GM18502 (cell line): ENCODE measurements around the gene ADAMTS16.

Source experiments
- ATAC-seq: cut with Tn5 transposase; IDR thresholded peaks from one replicate; pipeline ENCODE4 v1.9.1; 2021; ENCODE audit warnings: mild to moderate bottlenecking; ENCODE audit not compliant: unreplicated experiment, poor library complexity

ADAMTS16 gene

GRCh38 chr5:5335107-5335506 is 195.0 kb downstream of the ADAMTS16 start:
- no peak for ATAC-seq

- no peak for ATAC-seq
Observed at GRCh38 chr5:5335700-5336264, 195.7 kb downstream of the ADAMTS16 start.

GRCh38 chr5:5339257-5339656 is 199.1 kb downstream of the ADAMTS16 start:
- ATAC-seq, result no peak

GRCh38 chr5:5340206-5340729 is 200.1 kb downstream of the ADAMTS16 start:
- no peak for ATAC-seq

GRCh38 chr5:5341531-5342292 is 201.6 kb downstream of the ADAMTS16 start:
- no peak for ATAC-seq

DNA sequence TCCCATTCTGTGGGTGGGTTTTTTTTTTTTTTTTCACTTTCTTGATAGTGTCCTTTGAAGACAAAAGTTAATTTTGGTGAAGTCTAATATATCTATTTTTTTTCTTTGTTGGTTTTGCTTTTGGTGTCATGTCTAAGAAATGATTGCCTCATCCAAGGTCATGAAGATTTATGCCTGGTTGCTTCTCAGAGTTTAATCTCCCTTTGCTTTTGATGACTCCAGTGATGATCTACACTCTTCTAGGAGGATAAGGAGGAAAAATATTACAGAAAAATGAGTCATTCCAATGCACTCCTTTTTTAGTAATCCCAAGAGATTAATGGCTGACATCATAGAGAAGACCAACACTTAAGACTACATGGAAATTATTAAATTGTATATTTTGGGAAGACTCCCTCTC is 202.7 kb downstream of the ADAMTS16 start:
- no peak for ATAC-seq

GRCh38 chr5:5343568-5343967 is 203.4 kb downstream of the ADAMTS16 start:
- ATAC-seq, result no peak

GRCh38 chr5:5344051-5344571 is 204.0 kb downstream of the ADAMTS16 start:
- no peak for ATAC-seq

DNA sequence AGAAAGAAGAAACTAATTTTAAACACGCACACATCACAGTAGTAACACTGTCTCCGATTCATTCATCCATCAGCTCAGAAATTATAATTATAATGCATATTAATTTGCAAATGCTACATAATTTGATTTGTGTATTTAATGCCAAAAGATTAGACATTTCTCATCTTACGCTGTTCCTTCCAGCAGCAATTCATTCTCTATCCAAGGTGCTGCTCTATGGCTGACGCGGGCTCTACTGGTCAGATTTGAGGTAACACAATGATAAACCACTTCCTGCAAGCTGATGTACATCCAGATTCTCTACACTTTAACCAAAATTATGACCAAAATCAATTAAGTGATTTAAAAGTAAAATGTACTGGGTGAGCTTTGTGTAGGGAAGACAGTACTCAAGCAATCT is 204.5 kb downstream of the ADAMTS16 start:
- no peak for ATAC-seq

DNA sequence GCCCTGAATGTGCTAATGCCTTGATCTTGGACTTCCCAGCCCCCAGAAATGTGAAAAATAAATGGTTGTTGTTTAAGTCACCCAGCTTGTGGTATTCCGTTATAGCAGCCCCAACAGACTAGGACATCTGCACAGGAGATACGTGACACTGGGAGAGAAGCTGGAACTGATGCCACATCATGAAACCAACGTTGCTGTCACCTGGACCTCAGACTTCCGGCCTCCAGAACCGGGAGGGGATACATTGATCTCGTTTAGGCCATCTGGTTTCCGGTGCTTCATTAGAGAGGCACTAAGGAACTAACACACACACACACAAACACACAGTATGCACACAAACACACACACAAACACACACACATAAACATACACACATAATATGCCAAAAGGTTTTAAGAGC is 207.3 kb downstream of the ADAMTS16 start:
- no peak for ATAC-seq

DNA sequence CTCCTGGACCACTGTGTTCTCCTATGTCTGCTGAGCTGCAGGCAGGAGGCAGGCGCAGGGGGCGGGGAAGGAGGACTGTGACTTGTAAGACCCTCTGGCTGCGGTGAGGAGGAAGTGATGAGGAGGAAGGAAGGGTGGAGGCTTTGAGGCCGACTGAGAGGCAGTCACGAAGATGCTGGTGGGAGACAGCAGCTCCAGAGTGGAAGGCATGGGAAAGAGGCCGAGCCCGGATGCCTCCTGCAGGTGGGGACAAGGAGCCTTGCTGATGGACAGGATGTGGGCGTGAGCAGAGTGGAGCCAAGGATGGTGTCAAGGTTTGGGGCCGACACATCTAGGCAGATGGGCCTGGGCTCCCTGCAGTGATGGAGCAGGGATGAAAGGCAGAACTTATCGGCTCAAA is 208.0 kb downstream of the ADAMTS16 start:
- no peak for ATAC-seq

DNA sequence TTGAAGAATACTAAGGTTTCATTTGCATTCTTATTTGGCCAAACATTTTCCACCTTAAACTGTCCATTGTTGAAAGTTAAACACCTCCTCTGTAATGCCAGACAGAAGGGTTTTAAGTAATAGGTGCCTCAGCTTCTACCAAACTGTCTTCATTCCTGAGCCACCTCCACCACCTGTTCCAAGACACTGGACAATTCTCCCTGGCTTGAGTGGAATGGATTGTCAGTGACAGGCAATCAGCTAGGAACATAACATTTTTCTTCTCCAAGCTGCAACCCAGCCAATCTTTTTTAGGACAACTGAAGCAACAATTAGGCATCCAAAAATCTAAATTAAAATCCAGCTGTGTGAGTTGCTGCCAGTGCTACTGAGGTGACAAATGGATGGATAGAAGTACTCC is 208.4 kb downstream of the ADAMTS16 start:
- no peak for ATAC-seq

DNA sequence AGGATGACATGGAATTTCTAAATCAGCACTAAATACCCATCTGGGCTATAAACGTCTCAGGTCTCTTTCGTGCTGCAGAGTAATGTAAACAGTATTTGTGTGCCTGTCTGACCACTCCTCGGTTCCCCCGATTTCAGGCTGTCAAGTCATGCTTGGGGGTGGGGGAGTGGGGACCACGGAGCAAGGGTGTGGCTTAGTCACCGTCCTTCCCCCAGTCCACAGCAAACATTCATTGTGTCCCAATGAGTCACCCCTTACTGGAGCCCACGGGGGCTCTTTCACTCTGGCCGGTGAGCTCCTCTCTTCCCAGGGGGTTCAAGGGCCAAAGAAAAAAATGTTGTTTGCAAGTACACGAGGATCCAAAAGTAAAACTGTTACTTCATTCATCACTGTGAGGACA is 210.0 kb downstream of the ADAMTS16 start:
- ATAC-seq, result no peak

GRCh38 chr5:5351288-5351979 is 211.3 kb downstream of the ADAMTS16 start:
- no peak for ATAC-seq

- ATAC-seq, result no peak
Observed at GRCh38 chr5:5352675-5353074, 212.5 kb downstream of the ADAMTS16 start.

DNA sequence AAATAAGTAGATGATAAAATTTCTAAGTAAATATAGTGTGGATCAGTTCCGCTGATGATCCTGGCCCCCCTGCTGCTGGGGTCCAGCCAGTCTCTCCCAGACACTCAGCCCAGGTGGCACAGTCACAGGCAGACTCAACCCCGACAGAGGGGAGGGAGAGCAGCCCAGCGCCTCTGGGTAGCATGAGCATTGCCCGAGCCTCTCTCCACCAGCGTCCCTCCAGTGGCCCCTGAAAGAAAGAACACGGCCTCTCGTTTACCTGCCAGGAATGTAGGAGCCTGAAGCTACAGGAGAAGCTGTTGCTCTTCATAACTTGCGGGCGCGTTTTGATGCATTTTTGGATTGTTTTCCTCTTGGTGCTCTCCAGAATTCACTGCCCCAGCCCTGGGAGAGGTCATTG is 213.6 kb downstream of the ADAMTS16 start:
- ATAC-seq, result no peak

DNA sequence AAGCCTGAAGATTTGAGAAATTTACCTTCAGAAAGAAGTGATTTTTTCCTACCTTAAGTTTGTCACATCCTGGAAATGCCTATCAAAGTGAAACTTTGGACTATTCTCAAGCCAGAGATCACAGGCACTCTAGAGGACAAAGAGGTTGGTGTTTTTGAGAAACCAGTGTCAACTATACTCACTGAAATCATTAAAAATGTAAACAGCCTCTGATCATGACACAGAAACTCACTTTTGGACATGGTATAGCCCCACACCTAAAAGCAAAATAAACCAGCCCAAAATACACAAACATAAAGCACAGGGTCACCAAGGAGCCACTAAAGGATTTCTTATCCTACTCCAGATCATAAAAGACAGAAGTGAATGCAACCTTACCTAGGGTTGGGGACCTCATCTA is 216.6 kb downstream of the ADAMTS16 start:
- no peak for ATAC-seq

GRCh38 chr5:5359618-5360017 is 219.5 kb downstream of the ADAMTS16 start:
- ATAC-seq, result no peak

GRCh38 chr5:5360363-5360940 is 220.3 kb downstream of the ADAMTS16 start:
- ATAC-seq, result no peak

DNA sequence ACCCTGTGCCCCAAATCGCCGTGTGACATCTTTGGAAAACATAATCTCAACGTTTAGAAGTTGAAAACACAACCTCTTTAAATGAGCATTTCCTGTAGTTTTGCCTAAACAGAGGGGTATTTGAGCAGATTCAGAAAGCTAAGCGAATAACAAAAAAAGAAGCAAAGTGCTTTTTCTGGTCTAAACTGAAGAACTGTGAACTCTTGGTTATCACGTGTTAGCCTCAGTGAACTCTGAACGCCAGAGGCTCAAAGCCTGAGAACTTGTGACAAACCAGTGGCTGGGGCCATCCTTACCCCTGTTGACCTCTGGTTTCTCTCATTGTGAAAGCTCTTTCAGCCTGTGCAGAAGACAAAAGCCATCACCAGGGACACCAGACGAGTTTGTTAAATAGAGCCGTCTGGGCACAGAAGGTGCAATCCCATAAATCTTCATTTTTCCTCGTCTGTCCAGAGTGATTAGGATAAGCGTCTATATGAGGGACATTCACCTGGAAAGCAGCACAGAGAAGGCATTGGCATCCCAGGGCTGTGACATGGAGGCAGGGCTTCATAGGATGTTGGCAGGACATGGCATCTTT is 220.9 kb downstream of the ADAMTS16 start:
- ATAC-seq, result no peak
